ENCODE data around the gene GRIN1.
"Not testable (repeated sequence)": the region's sequence is repeated elsewhere in the genome, so short reads cannot be mapped to it uniquely, and the experiment has no call there.

GRIN1 gene

GRCh38 chr9:137129456-137130175 is 9.3 kb upstream of the GRIN1 start:
- peak; percentile 97 for DNase-seq

DNA sequence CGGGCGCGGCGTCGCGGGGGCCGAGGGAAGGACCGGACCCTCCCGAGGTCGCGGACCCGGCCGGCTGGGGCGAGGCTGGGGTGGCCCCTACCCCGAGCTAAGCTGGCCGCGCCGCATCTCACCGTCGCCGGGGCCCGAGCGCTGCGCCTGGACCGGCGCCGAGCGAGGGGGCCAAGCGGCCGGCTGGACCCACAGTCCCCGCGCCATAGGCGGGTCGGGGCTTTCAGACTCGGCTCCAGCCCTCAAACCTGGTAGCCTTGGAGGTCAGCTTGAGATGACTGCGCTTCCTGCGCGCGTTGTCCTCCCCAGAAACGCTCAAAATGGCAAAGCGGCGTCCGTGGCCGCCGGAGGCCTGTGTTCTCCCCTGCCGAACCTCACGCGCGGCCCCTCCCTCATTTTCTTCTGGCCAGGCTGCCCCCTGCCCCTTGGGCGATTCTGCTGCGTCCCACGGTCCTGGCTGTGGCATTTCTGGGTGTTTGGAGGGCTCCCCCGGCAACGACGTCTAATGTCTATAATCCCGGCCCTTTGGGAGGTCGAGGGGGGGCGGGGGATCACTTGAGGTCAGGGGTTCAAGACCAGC is 8.7 kb upstream of the GRIN1 start:
- peak; percentile 59 for DNase-seq

DNA sequence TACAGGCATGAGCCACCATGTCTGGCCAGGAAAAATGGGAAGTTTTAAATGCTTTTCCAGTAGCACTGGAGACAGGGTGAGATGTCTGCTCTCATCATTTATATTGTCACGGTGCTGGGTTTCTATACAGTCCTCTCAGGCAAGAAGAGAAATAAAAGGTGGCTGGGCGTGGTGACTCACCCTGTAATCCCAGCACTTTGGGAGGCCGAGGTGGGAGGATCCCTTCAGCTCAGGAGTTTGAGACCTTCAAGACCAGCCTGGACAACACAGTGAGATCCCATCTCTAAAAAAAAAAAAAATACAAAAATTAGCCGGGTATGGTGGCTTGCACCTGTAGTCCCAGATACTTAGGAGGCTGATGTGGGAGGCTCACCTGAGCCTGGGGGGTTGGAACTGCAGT is 4.8 kb upstream of the GRIN1 start:
- no peak for DNase-seq

DNA sequence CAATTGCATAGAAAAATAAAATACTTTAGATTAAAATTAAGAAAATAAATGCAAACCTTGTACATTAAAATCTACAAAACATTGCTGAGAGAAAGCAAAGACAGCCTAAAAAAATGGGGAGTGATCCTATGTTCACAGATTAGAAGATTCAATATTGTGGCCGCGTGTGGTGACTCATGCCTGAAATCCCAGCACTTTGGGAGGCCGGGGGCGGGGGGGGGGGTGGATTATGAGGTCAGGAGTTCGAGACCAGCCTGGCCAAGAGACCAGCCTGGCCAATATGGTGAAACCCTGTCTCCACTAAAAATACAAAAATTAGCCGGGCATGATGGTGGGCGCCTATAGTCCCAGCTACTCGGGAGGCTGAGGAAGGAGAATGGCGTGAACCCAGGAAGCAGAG is 3.8 kb upstream of the GRIN1 start:
- DNase-seq, result not testable (repeated sequence)

GRCh38 chr9:137136261-137136880 is 2.6 kb upstream of the GRIN1 start:
- DNase-seq, result peak; percentile 79

DNA sequence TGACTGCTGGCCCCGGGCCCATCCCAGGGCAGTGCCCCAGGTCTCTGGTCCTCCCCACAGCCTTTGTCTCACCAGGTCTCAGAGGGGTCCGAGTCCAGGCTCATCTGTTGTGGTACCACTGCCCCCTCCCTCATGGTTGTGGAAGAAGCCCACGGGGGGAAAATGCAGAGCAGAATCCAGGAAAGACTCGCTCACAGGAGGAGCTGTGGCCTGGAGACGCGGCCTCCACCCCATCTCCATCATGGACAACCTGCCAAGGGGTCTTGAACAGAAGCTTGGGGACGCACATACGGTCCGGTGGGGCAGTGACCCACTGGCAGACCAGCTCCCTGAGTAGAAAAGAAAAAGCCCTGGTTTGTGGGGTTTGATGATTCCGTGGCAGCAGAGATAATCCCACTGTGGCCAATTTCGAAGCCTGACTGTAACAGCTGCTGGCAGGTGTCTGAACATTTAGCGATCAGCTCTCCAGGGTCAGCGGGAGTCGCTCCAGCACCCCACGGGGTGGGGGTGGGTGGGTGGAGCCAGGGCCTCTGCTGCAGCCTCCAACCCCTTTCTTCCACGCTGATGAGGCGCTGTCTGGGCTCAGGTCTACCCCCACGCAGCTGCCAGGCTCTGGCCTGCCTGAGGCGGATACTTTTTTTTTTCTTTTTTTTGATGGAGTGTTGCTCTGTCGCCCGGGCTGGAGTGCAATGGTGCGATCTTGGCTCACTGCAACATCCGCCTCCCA is 1.9 kb upstream of the GRIN1 start:
- peak; percentile 85 for DNase-seq

DNA sequence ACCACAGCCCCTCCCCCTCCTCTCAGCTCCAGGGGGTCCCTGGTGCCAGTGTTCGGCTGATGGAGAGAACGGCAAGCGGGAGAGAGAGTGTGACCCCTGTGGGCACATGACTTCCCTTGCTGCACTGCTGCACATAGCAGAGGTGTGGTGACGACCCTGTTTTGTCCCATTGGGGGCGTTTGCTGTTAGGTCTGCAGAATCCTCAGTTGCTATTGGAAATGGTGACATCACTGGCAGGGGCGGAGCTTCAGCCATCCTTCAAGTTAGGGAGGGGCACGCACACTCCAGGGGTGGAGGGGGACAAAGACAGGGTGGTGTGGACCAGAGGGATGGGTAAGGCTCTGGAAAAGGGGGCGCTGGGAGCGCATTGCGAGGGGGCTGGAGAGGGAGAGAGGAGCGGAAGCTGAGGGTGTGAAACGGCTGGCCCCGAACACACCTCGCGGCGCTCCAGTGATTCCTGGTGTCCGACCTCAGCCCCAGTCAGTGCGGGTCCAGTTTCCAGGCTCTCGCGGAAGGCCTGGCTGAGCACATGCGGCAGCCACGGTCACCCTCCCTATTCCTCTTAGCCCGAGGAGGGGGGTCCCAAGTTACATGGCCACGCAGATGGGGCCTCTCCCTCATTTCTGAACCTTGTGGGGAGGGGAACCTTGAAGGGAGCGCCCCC is 764 bp upstream of the GRIN1 start:
- DNase-seq, result peak; percentile 80

DNA sequence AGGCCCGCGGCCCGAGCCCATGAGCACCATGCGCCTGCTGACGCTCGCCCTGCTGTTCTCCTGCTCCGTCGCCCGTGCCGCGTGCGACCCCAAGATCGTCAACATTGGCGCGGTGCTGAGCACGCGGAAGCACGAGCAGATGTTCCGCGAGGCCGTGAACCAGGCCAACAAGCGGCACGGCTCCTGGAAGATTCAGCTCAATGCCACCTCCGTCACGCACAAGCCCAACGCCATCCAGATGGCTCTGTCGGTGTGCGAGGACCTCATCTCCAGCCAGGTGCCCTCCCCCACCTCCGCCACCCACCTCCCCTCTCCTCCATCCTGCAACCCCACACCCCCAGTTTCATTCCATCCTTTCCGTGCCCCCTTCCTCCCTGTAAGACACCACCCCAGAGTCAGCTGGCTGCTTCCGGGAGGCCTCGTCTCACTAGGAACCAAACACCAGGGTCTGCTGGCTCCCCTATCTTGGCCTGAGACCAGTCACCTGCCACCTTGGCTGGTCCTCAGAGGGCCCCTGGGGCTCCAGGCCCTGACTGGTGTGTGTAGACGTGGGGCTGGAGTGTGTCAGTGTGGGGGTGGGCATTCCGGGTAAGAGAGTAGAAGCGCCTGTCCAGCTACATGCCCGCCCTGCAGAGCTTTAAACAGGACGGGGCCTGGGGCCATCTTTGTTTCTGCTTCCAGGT is 655 bp downstream of the GRIN1 start:
- DNase-seq, result peak; percentile 38

GRCh38 chr9:137140151-137141012 is 1.4 kb downstream of the GRIN1 start:
- DNase-seq, result no peak

DNA sequence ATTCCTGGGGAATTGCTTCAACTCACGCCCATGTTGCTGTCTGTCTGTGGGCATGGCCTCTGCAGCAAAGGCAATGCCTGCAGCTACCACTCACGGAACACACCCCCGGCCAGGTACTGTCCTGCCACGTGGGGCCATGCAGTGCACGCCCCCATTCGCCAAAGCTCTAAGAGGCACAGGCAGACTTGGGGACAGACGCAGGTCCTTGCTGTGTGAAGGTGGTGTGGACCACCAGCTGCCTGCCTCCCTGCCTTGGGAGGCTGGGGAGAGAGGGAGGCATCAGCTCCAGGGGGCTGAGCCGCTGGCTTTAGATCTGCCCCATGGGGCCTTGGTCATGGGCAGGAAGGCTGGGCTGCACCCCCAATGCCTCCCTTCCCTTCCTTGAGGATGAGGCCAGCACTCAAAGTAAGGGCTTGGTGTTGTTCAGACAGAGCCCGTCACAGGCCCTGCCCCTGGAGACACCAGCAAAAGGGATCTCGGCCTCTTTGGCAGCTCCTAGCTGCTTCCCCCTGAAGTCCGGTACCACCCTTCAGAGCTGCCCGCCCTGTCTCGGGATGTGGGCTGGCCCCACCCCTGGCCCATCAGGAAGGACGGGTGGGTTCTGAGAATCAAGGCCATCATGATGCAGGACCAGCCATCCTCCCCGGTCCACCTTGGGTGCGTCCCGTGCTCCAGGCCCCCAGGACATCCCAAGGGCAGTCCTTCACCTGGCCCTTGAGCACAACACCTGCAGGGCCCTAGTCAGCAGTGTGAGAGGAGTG is 2.3 kb downstream of the GRIN1 start:
- DNase-seq, result no peak

DNA sequence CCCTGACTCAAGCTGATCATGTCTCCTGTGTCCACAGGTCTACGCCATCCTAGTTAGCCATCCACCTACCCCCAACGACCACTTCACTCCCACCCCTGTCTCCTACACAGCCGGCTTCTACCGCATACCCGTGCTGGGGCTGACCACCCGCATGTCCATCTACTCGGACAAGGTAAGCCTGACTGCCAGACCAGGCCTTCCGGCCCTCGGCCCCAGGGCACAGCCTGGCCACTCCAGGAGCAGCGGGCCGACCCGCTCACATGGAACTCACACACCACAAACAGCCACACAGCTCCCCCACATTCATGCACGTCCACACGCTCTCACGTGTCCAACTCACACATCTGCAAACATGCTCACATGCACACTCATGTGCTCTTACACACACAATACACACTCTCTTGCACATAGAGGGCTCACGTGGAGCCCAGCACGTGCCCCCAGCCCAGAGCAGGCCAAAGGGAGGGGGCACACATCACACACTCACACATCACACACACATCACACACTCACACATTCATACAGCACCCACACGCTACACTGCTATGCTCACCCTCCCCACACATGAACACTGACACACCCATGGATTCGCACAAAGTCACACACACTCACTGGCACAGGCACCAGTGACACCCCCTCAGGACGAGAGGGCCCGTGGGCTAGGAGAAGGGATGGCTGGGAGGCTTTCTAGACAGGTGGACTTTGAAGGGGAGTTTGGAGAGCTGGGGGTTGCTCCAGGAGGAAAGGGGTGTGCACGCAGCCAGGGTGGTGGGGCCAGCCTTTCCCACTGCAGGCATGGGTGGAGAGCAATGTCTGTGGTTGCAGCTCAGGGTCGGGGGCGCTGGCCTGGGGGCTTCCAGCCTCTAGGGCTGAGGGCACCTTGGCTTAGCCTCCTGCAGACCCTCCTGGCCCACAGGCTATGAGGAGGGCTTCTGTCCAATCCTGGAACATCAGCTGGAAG is 3.3 kb downstream of the GRIN1 start:
- no peak for DNase-seq

DNA sequence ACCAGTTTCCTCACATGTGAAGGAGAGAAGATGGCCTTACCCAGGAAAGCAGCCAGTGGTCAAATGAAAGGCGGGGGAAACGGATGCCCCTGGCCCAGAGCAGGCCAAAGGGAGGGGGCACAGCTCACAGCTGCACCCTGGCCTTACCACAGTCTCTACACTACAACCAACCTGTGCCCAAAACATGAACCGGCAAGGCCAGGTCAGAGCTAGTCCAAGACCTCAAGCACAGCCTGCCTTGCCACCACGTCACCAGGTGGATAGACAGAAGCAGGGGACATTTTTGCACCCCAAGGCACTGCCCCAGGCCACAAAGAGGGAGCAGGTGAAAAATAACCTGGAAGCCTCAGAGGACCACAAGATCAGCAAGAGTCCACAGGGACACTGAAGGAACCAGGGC is 4.5 kb downstream of the GRIN1 start:
- DNase-seq, result no peak

DNA sequence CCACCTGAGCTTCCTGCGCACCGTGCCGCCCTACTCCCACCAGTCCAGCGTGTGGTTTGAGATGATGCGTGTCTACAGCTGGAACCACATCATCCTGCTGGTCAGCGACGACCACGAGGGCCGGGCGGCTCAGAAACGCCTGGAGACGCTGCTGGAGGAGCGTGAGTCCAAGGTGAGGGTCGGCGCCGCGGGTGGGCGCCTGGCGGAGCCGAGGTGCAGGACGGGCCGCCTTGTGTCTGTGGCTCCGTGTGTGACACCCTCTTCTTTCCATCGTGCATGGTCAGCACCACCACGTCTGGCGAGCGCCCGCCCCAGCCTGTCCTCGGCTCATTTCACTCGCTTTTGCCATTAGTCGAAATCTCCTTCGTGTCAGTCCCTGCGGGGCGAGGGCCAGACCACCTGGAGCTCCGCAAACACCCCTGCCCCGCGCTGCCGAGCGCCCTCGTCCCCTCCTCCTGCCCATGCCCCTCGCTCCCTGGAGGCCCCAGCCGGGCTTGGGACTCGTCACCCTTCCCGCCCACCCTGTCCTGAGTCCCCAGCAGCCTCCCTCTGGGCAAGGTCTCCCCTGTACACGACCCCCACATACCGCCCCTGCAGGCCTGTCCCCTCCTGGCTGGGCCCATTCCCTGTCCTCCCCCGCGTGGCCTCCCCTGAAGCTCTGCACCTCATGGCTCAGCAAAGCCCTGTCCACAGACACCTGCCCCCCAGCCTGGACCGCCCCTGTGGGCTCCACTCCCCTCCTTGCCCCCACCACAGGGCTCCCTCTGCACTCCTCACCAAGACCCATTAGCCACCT is 7.0 kb downstream of the GRIN1 start:
- no peak for DNase-seq

GRCh38 chr9:137146527-137146918 is 7.6 kb downstream of the GRIN1 start:
- no peak for DNase-seq

DNA sequence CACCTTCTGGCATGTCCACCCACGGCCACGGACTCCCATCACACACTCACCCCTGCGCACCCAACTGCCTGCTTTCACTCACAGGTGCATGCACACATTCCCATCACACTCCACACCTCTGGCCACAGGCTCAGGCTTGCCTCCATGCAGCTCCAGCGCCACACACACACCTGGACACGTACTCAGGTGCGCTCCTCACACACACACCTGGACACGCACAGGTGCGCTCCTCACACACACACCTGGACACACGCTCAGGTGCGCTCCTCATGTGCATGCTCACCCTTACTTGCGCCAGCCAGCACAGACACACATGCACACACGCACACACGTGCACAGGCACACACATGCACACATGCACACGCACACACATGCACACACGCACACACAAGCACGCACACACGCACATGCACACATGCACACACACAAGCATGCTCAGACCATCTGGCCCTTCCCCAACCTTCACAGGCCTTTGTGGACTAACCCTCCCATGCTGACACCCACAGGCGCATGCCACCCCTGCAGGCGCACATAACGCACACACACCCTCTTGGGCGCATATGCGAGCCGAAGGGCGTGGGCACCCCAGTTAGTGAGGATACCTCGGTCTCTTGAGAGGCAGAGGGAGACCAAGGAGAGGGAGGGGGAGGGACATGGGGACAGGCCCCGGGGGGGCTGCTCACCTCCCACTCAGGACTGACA is 8.3 kb downstream of the GRIN1 start:
- no peak for DNase-seq

DNA sequence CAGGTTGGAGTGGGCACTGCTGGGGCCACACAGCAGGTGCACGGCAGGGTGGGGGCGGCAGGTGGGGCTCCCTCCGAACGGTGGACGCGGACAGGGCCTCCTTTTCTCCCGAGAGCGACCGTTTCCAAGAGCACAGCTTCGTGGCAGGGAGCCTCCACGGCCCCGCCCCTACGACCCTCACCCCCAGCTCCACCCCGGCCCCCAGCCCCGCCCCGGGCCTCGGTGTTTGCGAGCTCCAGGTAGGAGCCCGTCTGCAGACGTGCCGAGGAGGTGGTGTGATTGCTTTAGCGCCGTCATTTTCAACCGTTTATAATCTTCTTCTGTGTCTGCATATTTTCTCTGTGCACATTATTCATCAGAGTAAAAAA is 8.8 kb downstream of the GRIN1 start:
- no peak for DNase-seq

DNA sequence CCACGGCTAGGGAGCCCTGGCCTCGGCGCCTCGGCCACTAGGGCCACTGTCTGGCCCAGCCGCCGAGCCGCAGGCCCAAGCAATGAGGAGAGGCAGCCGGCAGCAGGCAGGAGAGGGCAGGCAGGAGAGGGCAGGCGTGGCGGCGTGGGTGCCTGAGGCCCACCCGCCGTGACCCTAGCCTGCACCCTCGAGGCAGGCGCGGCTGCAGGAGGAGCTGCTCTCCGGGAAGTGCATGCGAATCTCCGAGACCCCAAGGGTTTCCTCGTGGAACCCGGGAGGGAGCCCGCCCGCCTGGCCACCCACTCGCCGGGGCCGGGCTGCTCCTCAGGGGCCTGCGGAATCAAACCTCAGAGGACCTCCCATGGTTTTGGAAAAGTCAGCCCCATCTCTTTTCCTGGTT is 9.3 kb downstream of the GRIN1 start:
- DNase-seq, result no peak

DNA sequence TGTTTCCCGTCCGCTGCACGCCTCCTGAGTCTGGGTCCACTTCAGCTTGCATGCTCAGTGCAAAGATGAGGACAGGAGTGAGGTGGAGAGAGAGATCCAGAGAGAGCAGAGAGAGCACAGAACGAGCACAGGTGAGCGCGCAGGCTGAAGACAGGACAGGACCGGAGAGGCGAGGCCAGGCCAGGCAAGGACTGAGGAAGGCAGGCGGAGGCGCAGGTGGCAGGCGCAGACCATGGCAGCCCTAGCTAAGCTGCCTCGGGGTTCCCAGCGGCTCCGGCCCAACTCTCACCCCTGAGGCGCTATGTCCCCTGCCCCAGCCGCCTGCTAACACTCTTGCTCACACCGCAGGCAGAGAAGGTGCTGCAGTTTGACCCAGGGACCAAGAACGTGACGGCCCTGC is 9.7 kb downstream of the GRIN1 start:
- DNase-seq, result no peak

Measured in NCI-H69 (cell line).